Ishikawa (cell line): Measurements from ENCODE around the gene TPRKB.

ENCODE experiments used
- CEBPB ChIP-seq: IDR thresholded peaks from 2 replicates; pipeline ENCODE4 v1.6.1; 2012
- CREB1 ChIP-seq: IDR thresholded peaks from 2 replicates; pipeline ENCODE4 v1.6.1; 2012; ENCODE audit warnings: low read depth
- EGR1 ChIP-seq: IDR thresholded peaks from 2 replicates; pipeline ENCODE4 v1.6.1; 2012
- EP300 ChIP-seq: IDR thresholded peaks from 2 replicates; pipeline ENCODE4 v1.6.1; 2012; ENCODE audit warnings: borderline replicate concordance
- FOXM1 ChIP-seq: IDR thresholded peaks from 2 replicates; pipeline ENCODE4 v1.6.1; 2012; ENCODE audit warnings: low read depth, borderline replicate concordance
- NFIC ChIP-seq: IDR thresholded peaks from 2 replicates; pipeline ENCODE4 v1.6.1; 2012
- RAD21 ChIP-seq: IDR thresholded peaks from 2 replicates; pipeline ENCODE4 v1.6.1; 2012; ENCODE audit warnings: low read depth
- TAF1 ChIP-seq: IDR thresholded peaks from 2 replicates; pipeline ENCODE4 v1.6.1; 2012; ENCODE audit warnings: low read depth, mild to moderate bottlenecking
- TCF12 ChIP-seq: IDR thresholded peaks from 2 replicates; pipeline ENCODE4 v1.6.1; 2012; ENCODE audit warnings: low read depth
- TEAD4 ChIP-seq: IDR thresholded peaks from 2 replicates; pipeline ENCODE4 v1.6.1; 2012
- YY1 ChIP-seq: IDR thresholded peaks from 2 replicates; pipeline ENCODE4 v1.6.1; 2012; ENCODE audit warnings: low read depth
- ZBTB7A ChIP-seq: IDR thresholded peaks from 2 replicates; pipeline ENCODE4 v1.6.1; 2012; ENCODE audit warnings: low read depth
- TF ChIP-seq, protein P1 (sequence below): IDR thresholded peaks from 2 replicates; pipeline ENCODE4 v1.6.1; 2012
- TF ChIP-seq, protein P2 (sequence below): IDR thresholded peaks from 2 replicates; pipeline ENCODE4 v1.6.1; 2012; ENCODE audit warnings: low read depth, mild to moderate bottlenecking
- TF ChIP-seq, protein P3 (sequence below): IDR thresholded peaks from 2 replicates; pipeline ENCODE4 v1.6.1; 2012

TPRKB gene

DNA sequence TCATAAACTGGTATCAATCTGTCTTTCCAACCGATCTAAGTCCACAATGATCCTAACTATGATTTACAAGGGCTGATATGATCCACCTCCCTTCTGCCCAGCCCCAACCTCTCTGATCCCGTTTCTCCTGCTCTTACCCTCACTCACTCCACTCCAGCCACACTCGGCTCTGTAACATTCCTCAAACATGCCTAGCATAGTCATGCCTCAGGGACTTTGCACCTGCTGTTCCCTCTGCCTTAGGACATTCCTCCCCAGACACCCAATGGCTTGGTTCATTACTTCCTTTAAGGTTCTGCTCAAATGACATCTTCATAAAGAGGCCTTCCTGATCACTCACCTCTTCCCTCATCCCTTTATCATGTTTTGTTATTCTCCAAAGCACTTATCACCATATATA, 33.6 kb upstream of the TPRKB start:
- TF ChIP-seq EGR1: no peak
- TF ChIP-seq CREB1: no peak
- no peak for TF ChIP-seq TAF1
- TF ChIP-seq, protein P1, sequence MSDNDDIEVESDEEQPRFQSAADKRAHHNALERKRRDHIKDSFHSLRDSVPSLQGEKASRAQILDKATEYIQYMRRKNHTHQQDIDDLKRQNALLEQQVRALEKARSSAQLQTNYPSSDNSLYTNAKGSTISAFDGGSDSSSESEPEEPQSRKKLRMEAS: no peak
- no peak for TF ChIP-seq CEBPB
- TF ChIP-seq FOXM1: no peak
- no peak for TF ChIP-seq ZBTB7A

DNA sequence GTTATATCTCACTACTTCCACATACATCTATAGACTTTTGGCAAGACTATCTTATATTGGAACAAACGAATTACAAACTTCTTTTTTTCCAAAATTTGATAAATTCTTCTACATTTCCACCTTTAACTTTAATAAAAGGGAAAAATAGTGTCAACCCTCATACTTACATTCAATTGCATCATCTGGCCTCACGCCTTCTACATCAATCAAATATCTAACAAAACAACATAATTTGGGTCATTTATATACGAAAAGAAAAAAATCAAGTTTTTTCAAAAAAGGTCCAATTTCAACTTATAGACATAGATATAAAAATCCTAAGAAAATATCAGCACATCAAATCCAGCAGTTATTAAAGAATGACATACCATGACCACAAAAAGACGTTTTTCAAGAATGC, 29.8 kb upstream of the TPRKB start:
- TF ChIP-seq, protein P2, sequence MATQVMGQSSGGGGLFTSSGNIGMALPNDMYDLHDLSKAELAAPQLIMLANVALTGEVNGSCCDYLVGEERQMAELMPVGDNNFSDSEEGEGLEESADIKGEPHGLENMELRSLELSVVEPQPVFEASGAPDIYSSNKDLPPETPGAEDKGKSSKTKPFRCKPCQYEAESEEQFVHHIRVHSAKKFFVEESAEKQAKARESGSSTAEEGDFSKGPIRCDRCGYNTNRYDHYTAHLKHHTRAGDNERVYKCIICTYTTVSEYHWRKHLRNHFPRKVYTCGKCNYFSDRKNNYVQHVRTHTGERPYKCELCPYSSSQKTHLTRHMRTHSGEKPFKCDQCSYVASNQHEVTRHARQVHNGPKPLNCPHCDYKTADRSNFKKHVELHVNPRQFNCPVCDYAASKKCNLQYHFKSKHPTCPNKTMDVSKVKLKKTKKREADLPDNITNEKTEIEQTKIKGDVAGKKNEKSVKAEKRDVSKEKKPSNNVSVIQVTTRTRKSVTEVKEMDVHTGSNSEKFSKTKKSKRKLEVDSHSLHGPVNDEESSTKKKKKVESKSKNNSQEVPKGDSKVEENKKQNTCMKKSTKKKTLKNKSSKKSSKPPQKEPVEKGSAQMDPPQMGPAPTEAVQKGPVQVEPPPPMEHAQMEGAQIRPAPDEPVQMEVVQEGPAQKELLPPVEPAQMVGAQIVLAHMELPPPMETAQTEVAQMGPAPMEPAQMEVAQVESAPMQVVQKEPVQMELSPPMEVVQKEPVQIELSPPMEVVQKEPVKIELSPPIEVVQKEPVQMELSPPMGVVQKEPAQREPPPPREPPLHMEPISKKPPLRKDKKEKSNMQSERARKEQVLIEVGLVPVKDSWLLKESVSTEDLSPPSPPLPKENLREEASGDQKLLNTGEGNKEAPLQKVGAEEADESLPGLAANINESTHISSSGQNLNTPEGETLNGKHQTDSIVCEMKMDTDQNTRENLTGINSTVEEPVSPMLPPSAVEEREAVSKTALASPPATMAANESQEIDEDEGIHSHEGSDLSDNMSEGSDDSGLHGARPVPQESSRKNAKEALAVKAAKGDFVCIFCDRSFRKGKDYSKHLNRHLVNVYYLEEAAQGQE: no peak
- TF ChIP-seq FOXM1: no peak
- TF ChIP-seq NFIC: no peak
- no peak for TF ChIP-seq EP300
- no peak for TF ChIP-seq YY1
- TF ChIP-seq EGR1: no peak
- no peak for TF ChIP-seq TCF12
- TF ChIP-seq, protein P3, sequence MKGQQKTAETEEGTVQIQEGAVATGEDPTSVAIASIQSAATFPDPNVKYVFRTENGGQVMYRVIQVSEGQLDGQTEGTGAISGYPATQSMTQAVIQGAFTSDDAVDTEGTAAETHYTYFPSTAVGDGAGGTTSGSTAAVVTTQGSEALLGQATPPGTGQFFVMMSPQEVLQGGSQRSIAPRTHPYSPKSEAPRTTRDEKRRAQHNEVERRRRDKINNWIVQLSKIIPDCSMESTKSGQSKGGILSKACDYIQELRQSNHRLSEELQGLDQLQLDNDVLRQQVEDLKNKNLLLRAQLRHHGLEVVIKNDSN: no peak
- no peak for TF ChIP-seq CREB1
- TF ChIP-seq, protein P1: no peak
- no peak for TF ChIP-seq CEBPB
- TF ChIP-seq RAD21: no peak
- no peak for TF ChIP-seq ZBTB7A
- no peak for TF ChIP-seq TEAD4
- TF ChIP-seq TAF1: no peak

DNA sequence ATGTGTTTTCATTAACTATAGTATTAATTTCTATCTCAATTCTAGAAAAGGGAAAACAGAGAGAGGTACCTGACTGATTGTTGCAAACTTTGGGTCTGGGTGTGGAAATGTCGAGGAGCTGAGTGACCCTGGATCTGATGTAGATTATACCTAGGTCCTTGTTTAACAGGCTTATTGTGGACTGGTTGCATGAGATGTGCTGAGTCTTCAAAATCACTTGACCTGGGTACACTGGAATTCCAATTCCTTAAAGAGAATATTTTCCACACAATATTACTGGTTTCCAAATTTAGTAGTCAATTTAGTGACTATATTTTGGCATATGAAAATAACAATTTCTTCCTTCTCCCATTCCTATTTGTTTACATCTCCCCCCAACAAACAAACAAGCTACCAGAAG, 29.2 kb upstream of the TPRKB start:
- TF ChIP-seq RAD21: no peak
- TF ChIP-seq TEAD4: no peak
- TF ChIP-seq, protein P1: no peak
- TF ChIP-seq EP300: no peak

DNA sequence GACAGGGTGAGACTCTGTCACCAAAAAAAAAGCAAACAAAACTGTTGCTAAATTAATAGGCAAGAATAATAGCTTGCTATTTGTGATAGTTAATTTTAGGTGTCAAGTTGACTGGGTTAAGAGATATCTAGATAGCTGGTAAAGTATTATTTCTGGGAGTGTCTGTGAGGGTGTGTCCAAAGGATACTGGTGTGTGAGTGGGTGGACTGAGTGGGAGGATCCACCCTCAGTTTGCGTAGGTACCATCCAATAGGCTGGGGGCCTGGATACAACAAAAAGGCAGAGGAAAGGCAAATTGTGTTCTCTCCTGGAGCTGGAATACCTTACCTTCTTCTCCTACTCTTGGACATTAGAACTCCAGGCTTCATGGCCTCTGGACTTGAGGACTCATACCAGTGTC, 27.8 kb upstream of the TPRKB start:
- TF ChIP-seq TCF12: no peak
- TF ChIP-seq, protein P2: no peak
- TF ChIP-seq ZBTB7A: no peak
- no peak for TF ChIP-seq EGR1
- no peak for TF ChIP-seq TEAD4
- no peak for TF ChIP-seq RAD21
- TF ChIP-seq, protein P3: no peak
- no peak for TF ChIP-seq CREB1
- no peak for TF ChIP-seq CEBPB
- no peak for TF ChIP-seq FOXM1
- no peak for TF ChIP-seq NFIC
- TF ChIP-seq, protein P1: no peak
- no peak for TF ChIP-seq YY1
- TF ChIP-seq EP300: no peak
- no peak for TF ChIP-seq TAF1

DNA sequence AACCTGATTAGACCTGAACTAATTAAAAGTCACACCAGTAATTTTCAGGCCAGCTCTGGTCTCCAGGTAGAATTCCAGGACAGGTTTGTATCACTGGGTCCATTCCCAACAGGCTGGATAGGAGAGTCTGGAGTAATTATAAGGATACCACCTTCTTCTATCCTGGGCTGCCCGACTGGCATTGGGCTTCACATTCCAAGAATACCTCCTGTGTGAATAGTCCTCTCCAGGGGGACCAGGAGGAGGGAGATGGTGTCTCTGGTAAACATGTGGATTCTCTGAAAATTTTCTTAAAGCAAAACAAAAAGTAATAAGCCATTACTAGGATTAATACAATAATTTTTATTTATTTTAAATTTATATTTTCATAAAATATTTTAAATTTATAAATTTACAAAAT, 25.4 kb upstream of the TPRKB start:
- no peak for TF ChIP-seq YY1
- TF ChIP-seq TEAD4: peak; percentile 67

DNA sequence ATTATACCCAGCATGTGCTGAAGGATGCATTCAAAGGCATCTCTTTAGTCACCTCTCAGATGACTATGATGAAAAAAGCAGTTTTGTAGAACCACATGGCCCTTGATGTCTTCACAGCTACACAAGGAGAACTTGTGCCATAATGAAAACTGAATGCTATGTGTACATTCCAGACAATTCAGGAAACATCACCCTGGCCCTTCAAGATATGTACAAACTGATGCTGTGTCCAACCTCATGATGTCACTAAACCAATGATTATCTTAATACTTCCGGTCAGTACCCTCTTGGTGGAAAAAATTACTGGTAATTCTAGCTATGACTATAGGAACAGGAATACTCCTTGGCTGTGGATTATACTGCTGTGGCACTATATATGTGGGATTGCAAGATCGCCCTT, 22.8 kb upstream of the TPRKB start:
- TF ChIP-seq, protein P2: no peak
- TF ChIP-seq, protein P3: no peak
- TF ChIP-seq RAD21 (no peak), NFIC (no peak), TAF1 (no peak), EP300 (no peak), ZBTB7A (no peak), FOXM1 (no peak)
- TF ChIP-seq, protein P1: no peak
